ENCODE data around the gene FAM20B. TPM values are rescaled to one million over a fixed set of nuclear protein-coding genes. Genes with fewer than 3 reads are reported as not detected.

FAM20B gene
- total RNA-seq, 2 donors from 2014 or later: 55.8 to 62.3 TPM

- intact Hi-C loops (cut with DNase I): no loop called here
- DNase-seq (no peak), ATAC-seq (no peak)
Measured at GRCh38 chr1:179115181-179115580, 89.5 kb downstream of the FAM20B start.

DNA sequence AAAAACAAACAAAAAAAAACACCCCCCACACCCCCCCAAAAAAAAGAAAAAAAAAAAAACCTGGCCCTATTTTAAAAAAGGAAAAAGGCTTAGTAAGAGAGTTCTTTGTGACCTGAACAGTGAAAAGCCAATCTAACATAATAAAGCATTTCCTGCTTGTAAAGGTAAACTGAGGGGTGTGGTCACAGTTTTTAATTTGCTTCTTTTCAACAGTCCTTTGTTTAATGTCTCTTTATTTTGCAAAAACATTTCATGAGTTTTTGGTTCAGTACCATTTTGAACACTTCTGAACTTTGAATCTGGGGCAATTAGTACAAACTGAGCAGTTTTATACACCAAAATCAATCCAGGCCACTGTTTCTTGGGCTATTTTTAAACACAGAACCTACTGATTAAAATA is 93.8 kb downstream of the FAM20B start:
- intact Hi-C loops (cut with DNase I): no loop called here
- DNase-seq: no peak
- ATAC-seq: no peak

DNA sequence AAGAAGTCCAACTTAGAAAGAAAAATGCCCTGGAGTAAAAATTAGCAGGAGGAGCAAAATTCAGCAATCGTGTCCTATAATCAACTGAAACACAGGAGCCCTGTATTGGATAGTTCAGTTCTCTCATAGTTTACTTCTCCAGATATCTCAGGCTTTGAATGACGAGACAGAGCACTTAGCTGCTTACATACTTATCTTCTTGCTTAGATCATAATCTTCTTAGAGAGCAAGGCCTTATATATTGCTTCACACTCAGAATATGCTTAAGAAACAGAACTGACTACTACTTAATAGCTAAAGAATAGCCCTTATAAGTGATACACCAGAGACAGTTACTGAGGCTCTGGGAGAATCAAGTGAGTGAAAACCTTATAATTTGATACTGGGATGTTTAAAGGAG is 95.0 kb downstream of the FAM20B start:
- ATAC-seq (no peak), DNase-seq (no peak)
- intact Hi-C loops (cut with DNase I): loop anchor here in 1 of 2 donors (5.0 to 10.0 kb wide), 2 partner anchors 72 to 174 kb away; partner anchors contain the start of gene SOAT1

DNA sequence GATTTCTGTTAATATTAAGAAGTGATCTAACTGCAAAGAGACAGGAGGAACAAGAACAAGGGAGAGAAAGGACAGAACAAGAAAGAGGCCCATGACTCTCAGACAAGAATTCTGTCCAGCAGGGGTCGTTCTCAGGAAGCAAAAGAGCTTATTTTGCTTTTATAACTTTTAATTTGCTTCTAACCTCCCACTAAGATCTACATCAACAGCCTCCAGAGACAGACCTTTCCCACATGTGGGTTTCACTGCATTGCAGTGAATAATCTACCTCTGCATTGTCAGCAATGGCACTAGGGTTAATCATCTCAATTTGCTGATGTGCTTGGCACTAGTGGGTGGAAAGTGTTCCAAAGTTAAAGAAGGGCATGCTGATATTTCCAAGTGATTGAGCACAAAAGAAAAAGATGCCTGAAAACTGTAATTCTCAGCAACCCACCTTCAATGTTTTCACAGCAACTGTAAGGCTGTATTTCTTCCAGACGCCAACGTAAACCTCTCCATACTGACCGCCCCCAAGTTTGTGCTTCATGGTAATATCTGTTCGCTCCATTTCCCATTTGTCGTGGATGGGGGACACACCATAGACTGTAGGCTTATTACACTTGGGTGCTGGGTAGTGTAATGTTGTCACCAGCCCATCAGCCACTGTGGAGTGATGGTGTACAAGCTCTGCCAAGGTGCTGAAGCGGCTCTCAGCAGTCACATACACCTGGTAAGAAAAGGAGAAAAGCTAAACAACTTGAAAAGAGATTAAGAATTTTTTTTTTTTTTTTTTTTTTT is 95.7 kb downstream of the FAM20B start:
- DNase-seq (no peak), ATAC-seq (peak in 1 of 2 donors; percentile 21)
- intact Hi-C loops (cut with DNase I): loop anchor here in 1 of 2 donors (5.0 to 10.0 kb wide), 2 partner anchors 71 to 173 kb away; partner anchors contain the start of gene SOAT1

- no peak for ATAC-seq
- intact Hi-C loops (cut with DNase I): loop anchor here in 1 of 2 donors (5.0 to 10.0 kb wide), 2 partner anchors 67 to 170 kb away; partner anchors contain the start of gene SOAT1
- no peak for DNase-seq
Measured at GRCh38 chr1:179124873-179125272, 99.2 kb downstream of the FAM20B start.

Other genes with a start within 250 kb of the FAM20B start
- 10 to 100 TPM; 14.3 to 19.0 TPM for gene ANGPTL1, start 154.8 kb upstream of the FAM20B start, total RNA-seq
- gene TOR3A, start 56.2 kb downstream of the FAM20B start, total RNA-seq: 10 to 100 TPM; 12.7 to 12.9 TPM
- gene ABL2, start 203.8 kb downstream of the FAM20B start, total RNA-seq: 10 to 100 TPM; 10.7 to 13.9 TPM

All from left cardiac atrium (tissue), 4 donors.